Colonic mucosa (tissue), 4 donors: ENCODE measurements around the gene PIGW. TPM values are rescaled to one million over a fixed set of nuclear protein-coding genes. Genes with fewer than 3 reads are reported as not detected.

Source experiments
- DNase-seq: peaks from one replicate; pipeline ENCODE4 v3.0.0-alpha.2; 2020
- H3K27ac ChIP-seq: fragments of 200-600 bp; one replicate; pipeline ENCODE4 v1.8.0; 2021
- H3K27me3 ChIP-seq: fragments of 200-600 bp; one replicate; pipeline ENCODE4 v1.8.0; 2021
- H3K36me3 ChIP-seq: fragments of 200-600 bp; one replicate; pipeline ENCODE4 v1.8.0; 2021
- H3K4me1 ChIP-seq: fragments of 200-600 bp; one replicate; pipeline ENCODE4 v1.8.0; 2021; ENCODE audit warnings: mild to moderate bottlenecking
- H3K4me3 ChIP-seq: fragments of 200-600 bp; one replicate; pipeline ENCODE4 v1.8.0; 2021
- H3K9ac ChIP-seq, 2 donors: one replicate each; pipeline ENCODE4 v1.7.0; 2013; ENCODE audit warnings: control low read depth in 2 of 2, low read depth in 2 of 2, low read length in 2 of 2
- H3K9me3 ChIP-seq: fragments of 200-600 bp; one replicate; pipeline ENCODE4 v1.8.0; 2021
- intact Hi-C: fragments of 100-400 bp; cut with DNase I; formaldehyde crosslinking; loops from one replicate; pipeline ENCODE4 v1.14.1; 2022
- total RNA-seq, 2 donors: library from RNA; stranded (reverse); fragmentation: NEBNext Ultra II Directional in 1 of 2; extraction: Animal tissue kit (Norgen Biotek cat#: 25700) in 1 of 2; gene quantifications; one replicate each; pipeline ENCODE4 v1.2.1, GENCODE V29; 2021
- TF ChIP-seq, protein P1 (sequence below): fragments of 200-600 bp; IDR thresholded peaks from one replicate; pipeline ENCODE4 v1.8.0; 2022; ENCODE audit warnings: antibody characterized with exemption, mild to moderate bottlenecking
- donor health status: healthy.
- donor health status: DM: no; HTN: no; CAD: no.
- donor health status: DM: no; HTN: no; CAD: no.

PIGW gene
- total RNA-seq, 2 donors from 2014 or later: 4.8 to 10.2 TPM

GRCh38 chr17:36576793-36577192, 42.0 kb downstream of the PIGW start:
- no peaks in the 10 kb centered on the region for H3K9me3 ChIP-seq
- H3K4me3 ChIP-seq: no peak overlapping the region
- H3K27ac ChIP-seq: no peak overlapping the region
- no peaks in the 10 kb centered on the region for H3K27me3 ChIP-seq
- intact Hi-C loops: no loop called here
- DNase-seq: no peak
- H3K4me1 ChIP-seq: no peaks in the 10 kb centered on the region
- H3K36me3 ChIP-seq: peaks cover 13% of the 10 kb centered on the region
- TF ChIP-seq, protein P1, sequence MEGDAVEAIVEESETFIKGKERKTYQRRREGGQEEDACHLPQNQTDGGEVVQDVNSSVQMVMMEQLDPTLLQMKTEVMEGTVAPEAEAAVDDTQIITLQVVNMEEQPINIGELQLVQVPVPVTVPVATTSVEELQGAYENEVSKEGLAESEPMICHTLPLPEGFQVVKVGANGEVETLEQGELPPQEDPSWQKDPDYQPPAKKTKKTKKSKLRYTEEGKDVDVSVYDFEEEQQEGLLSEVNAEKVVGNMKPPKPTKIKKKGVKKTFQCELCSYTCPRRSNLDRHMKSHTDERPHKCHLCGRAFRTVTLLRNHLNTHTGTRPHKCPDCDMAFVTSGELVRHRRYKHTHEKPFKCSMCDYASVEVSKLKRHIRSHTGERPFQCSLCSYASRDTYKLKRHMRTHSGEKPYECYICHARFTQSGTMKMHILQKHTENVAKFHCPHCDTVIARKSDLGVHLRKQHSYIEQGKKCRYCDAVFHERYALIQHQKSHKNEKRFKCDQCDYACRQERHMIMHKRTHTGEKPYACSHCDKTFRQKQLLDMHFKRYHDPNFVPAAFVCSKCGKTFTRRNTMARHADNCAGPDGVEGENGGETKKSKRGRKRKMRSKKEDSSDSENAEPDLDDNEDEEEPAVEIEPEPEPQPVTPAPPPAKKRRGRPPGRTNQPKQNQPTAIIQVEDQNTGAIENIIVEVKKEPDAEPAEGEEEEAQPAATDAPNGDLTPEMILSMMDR: no peak
- H3K9ac ChIP-seq: no peak overlapping the region

DNA sequence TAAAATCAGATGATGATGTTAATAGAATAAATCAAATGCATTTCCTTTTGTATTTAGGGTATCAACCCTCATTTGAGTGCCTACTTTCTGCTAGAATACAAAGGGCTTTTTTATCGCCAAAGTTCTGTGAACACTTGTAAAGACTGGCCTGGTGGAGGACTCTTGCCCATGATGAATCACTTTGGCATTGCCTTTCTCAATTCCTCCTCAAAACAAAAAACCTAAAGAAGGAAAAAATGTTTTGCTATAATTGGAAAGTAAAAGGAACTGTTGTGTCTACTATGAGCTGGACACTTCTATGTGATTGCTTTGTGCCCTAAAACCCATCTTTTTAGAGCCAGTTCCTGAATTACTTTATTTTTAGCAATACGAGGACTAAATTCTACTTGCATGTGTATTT, 43.9 kb downstream of the PIGW start:
- DNase-seq: no peak
- peaks cover 9% of the 10 kb centered on the region for H3K36me3 ChIP-seq

DNA sequence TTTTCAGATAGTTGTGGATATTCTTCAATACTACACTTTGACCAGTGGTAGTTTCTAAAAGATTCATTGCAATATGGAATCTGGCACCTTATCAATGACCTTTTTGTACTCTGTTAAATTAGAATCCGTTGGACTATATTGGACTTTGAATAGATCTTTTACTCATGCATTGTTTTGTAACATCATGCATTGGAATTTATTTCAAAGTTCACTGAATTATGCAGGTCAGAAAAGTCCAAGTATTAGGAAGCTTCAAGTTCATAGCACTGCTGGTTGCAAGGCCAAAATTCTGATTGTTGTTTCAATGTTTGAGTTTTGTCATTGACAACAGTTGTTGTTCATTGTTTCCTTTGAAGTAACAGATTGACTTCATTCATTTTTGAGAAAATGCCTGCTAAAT, 49.0 kb downstream of the PIGW start:
- intact Hi-C loops: no loop called here
- no peak for DNase-seq
- no peaks in the 10 kb centered on the region for H3K27me3 ChIP-seq
- H3K36me3 ChIP-seq: peaks cover 12% of the 10 kb centered on the region
- no peak overlapping the region for H3K9ac ChIP-seq
- TF ChIP-seq, protein P1: no peak
- H3K27ac ChIP-seq: no peak overlapping the region
- no peaks in the 10 kb centered on the region for H3K9me3 ChIP-seq
- H3K4me3 ChIP-seq: no peak overlapping the region
- no peaks in the 10 kb centered on the region for H3K4me1 ChIP-seq

More for the DNA sequence above, 43.9 kb downstream of the PIGW start:
- no peaks in the 10 kb centered on the region for H3K27me3 ChIP-seq
- H3K4me1 ChIP-seq: no peaks in the 10 kb centered on the region
- H3K27ac ChIP-seq: no peak overlapping the region
- H3K9ac ChIP-seq: no peak overlapping the region
- intact Hi-C loops: no loop called here
- no peaks in the 10 kb centered on the region for H3K9me3 ChIP-seq
- no peak overlapping the region for H3K4me3 ChIP-seq
- TF ChIP-seq, protein P1: no peak

DNA sequence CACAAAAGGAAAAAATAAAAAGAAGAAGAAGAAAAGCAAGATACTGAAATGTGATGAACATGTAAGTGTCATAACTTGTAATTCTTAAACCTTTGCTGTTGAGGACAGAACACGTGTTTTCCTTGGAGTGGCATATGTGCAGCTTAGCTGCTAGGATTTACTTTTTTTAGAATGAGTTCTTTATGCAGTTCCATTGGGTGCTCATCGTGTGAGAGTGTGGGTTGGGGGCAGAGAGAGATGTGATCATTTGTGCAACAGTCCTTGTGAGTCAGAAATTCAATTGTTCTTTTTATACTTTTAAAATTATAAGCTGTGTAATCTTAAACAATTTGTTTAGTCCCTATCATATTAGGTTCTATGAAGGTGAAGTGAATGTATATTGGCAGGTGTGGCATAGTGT, 51.4 kb downstream of the PIGW start:
- no peak for DNase-seq
- Histone ChIP-seq H3K9ac (no peak overlapping the region), H3K27me3 (no peaks in the 10 kb centered on the region), H3K4me1 (no peaks in the 10 kb centered on the region), H3K36me3 (peaks cover 3% of the 10 kb centered on the region), H3K4me3 (no peak overlapping the region), H3K27ac (no peak overlapping the region), H3K9me3 (no peaks in the 10 kb centered on the region)
- intact Hi-C loops: no loop called here
- TF ChIP-seq, protein P1: no peak

Other genes with a start within 250 kb of the PIGW start
- gene TBC1D3G, start 211.1 kb upstream of the PIGW start, total RNA-seq: not detected
- gene TBC1D3H, start 146.6 kb upstream of the PIGW start, total RNA-seq: not detected
- 10 to 100 TPM; 29.0 to 31.6 TPM for gene ZNHIT3, start 48.3 kb upstream of the PIGW start, total RNA-seq
- gene MYO19, start 119 bp upstream of the PIGW start, total RNA-seq: 100 to 1,000 TPM in 1 of 2 donors, 10 to 100 TPM in 1; 48.8 to 149 TPM
- 10 to 100 TPM; 67.6 to 81.0 TPM for gene GGNBP2, start 9.9 kb downstream of the PIGW start, total RNA-seq
- gene DHRS11, start 56.9 kb downstream of the PIGW start, total RNA-seq: 100 to 1,000 TPM; 147 to 191 TPM
- gene MRM1, start 66.6 kb downstream of the PIGW start, total RNA-seq: 10 to 100 TPM in 1 of 2 donors, 1 to 10 TPM in 1; 6.2 to 26.5 TPM